Small intestine (tissue), 7 donors: Measurements from ENCODE around the gene IYD. TPM values are rescaled to one million over a fixed set of nuclear protein-coding genes. Genes with fewer than 3 reads are reported as not detected.

Source experiments
- DNase-seq, 2 donors: peaks; one replicate each; pipeline versions ENCODE4 v3.0.0 to v3.0.0-alpha.2; 2013
- FAIRE-seq: peaks from 2 replicates; lab custom pipeline; 2012; peaks lifted over from hg19 to GRCh38; lab: Jason Lieb, UNC
- H3K27ac ChIP-seq, 3 donors: one replicate each; pipeline ENCODE4 v1.5.1; 2013; ENCODE audit warnings: low read length in 2 of 3, mild to moderate bottlenecking in 2 of 3, control low read depth in 1 of 3, inconsistent platforms in 1 of 3, low read depth in 1 of 3, moderate library complexity in 1 of 3
- H3K27me3 ChIP-seq, 3 donors: one replicate each; pipeline ENCODE4 v1.6.1; 2013; ENCODE audit warnings: low read length in 3 of 3, inconsistent platforms in 1 of 3; ENCODE audit not compliant: control insufficient read depth in 3 of 3, insufficient read depth in 3 of 3
- H3K36me3 ChIP-seq, 3 donors: one replicate each; pipeline ENCODE4 v1.6.1; 2013; ENCODE audit warnings: low read length in 3 of 3, inconsistent platforms in 1 of 3, low read depth in 1 of 3, mild to moderate bottlenecking in 1 of 3, moderate library complexity in 1 of 3; ENCODE audit not compliant: control insufficient read depth in 3 of 3, insufficient read depth in 2 of 3
- H3K4me1 ChIP-seq, 3 donors: one replicate each; pipeline ENCODE4 v1.6.1; 2013; ENCODE audit warnings: low read length in 2 of 3, inconsistent platforms in 1 of 3, low read depth in 1 of 3, mild to moderate bottlenecking in 1 of 3, moderate library complexity in 1 of 3; ENCODE audit not compliant: control insufficient read depth in 3 of 3, insufficient read depth in 2 of 3
- H3K4me3 ChIP-seq, 3 donors: one replicate each; pipeline ENCODE4 v1.5.1; 2013; ENCODE audit warnings: low read length in 3 of 3, control low read depth in 1 of 3, inconsistent platforms in 1 of 3, low read depth in 1 of 3, mild to moderate bottlenecking in 1 of 3, moderate library complexity in 1 of 3
- H3K9me3 ChIP-seq, 2 donors: one replicate each; pipeline ENCODE4 v1.6.1; 2013; ENCODE audit warnings: low read depth in 1 of 2, low read length in 1 of 2; ENCODE audit not compliant: control insufficient read depth in 2 of 2, insufficient read depth in 1 of 2
- WGBS, 3 donors: extraction: QIAGEN DNeasy Blood & Tissue Kit; methylation state at CpG; one replicate each; pipeline ENCODE4 v1.1.7; 2013; 5-methylcytosine and 5-hydroxymethylcytosine counted together
- polyA plus RNA-seq, 4 donors: library from polyadenylated mRNA; stranded (reverse) in 3 of 4; unstranded in 1 of 4; fragments of 200-250 nt in 3 of 4; fragments of 120-200 nt in 1 of 4; gene quantifications; one replicate each; pipeline versions ENCODE4 v1.2.1 to v1.2.3, GENCODE V29; 2013
- donor health status: healthy with polysubstance abuse.
- donor health status: control.
- donor health status: control.
- donor health status: Bipolar disorder and iron deficiency.
- donor health status: healthy.

Gene IYD
- polyA plus RNA-seq, 4 donors = 5.3 to 17.1 (median 8.2) TPM

- no peaks in the 10 kb centered on the region for H3K36me3 ChIP-seq
- H3K27ac ChIP-seq = no peak overlapping the region
- FAIRE-seq (no peak), DNase-seq (no peak)
- WGBS, 3 donors = 94 to 97% (median 96%) methylated on average over 3 of the region's 3 CpGs
- H3K4me1 ChIP-seq = no peaks in the 10 kb centered on the region
- no peak overlapping the region for H3K4me3 ChIP-seq
- H3K9me3 ChIP-seq = no peaks in the 10 kb centered on the region
- no peaks in the 10 kb centered on the region for H3K27me3 ChIP-seq
Measured at GRCh38 chr6:150450918-150451317, 82.1 kb downstream of the IYD start.

- H3K4me1 ChIP-seq = peaks cover 0 to 7% (median 2%) of the 10 kb centered on the region in 3 donors
- peak overlapping the region in 1 of 3 donors; percentile 32 for H3K27ac ChIP-seq
- H3K36me3 ChIP-seq = no peaks in the 10 kb centered on the region
- no peak for DNase-seq
- WGBS, 3 donors = 86 to 88% (median 87%) methylated on average over 13 of the region's 13 CpGs
- H3K27me3 ChIP-seq = no peaks in the 10 kb centered on the region
- no peak overlapping the region for H3K4me3 ChIP-seq
- no peaks in the 10 kb centered on the region for H3K9me3 ChIP-seq
- FAIRE-seq = no peak
Measured at GRCh38 chr6:150451807-150452427, 83.1 kb downstream of the IYD start.

GRCh38 chr6:150452428-150453243 is 83.8 kb downstream of the IYD start:
- WGBS, 3 donors = 77 to 88% (median 85%) methylated on average over 18 of the region's 18 CpGs
- Histone ChIP-seq H3K4me1 (peaks cover 0 to 14% (median 3%) of the 10 kb centered on the region in 3 donors), H3K9me3 (no peaks in the 10 kb centered on the region), H3K27ac (peak overlapping the region in 2 of 3 donors; percentile 31 to 32), H3K27me3 (no peaks in the 10 kb centered on the region), H3K36me3 (no peaks in the 10 kb centered on the region), H3K4me3 (no peak overlapping the region)
- no peak for FAIRE-seq
- DNase-seq = no peak

GRCh38 chr6:150453357-150453756 is 84.5 kb downstream of the IYD start:
- 90 to 100% (median 92%) methylated on average over 2 of the region's 2 CpGs for WGBS, 3 donors
- Histone ChIP-seq H3K9me3 (no peaks in the 10 kb centered on the region), H3K36me3 (no peaks in the 10 kb centered on the region), H3K27ac (peak overlapping the region in 1 of 3 donors; percentile 11), H3K4me3 (no peak overlapping the region), H3K27me3 (no peaks in the 10 kb centered on the region), H3K4me1 (peaks cover 0 to 14% (median 3%) of the 10 kb centered on the region in 3 donors)
- DNase-seq (no peak), FAIRE-seq (no peak)

Other genes with a start within 250 kb of the IYD start
- gene PPP1R14C, start 226.0 kb upstream of the IYD start, polyA plus RNA-seq = 10 to 100 TPM in 3 of 4 donors, 1 to 10 TPM in 1; 2.4 to 14.3 (median 11.5) TPM
- gene PLEKHG1, start 230.9 kb downstream of the IYD start, polyA plus RNA-seq = 1 to 10 TPM; 3.0 to 7.0 (median 5.9) TPM